G401.6 (cell line): ENCODE measurements around the gene MRPL23.

Source experiments
- FAIRE-seq: peaks from 2 replicates; lab custom pipeline; 2012; peaks lifted over from hg19 to GRCh38; lab: Jason Lieb, UNC

The MRPL23 gene

GRCh38 chr11:1946812-1947484 lies at the start of gene MRPL23:
Gene MRPL23, plus strand, starts transcription at chr11:1947332. Its CDS starts 31 bp downstream, at chr11:1947363.
- FAIRE-seq: no peak

- no peak for FAIRE-seq
These were observed 48.0 kb upstream of the MRPL23 start for GRCh38 chr11:1899090-1899489.

- FAIRE-seq: no peak
These were observed 47.4 kb upstream of the MRPL23 start for GRCh38 chr11:1899686-1900085.

GRCh38 chr11:1906181-1906580 lies 41.0 kb upstream of the MRPL23 start:
- no peak for FAIRE-seq

- FAIRE-seq: no peak
These were observed 40.3 kb upstream of the MRPL23 start for GRCh38 chr11:1906611-1907423.

- FAIRE-seq: no peak
These were observed 38.5 kb upstream of the MRPL23 start for GRCh38 chr11:1908618-1909017.

GRCh38 chr11:1909524-1909923 lies 37.6 kb upstream of the MRPL23 start:
- no peak for FAIRE-seq

- no peak for FAIRE-seq
These were observed 34.7 kb upstream of the MRPL23 start for GRCh38 chr11:1912289-1912878.

GRCh38 chr11:1913271-1914060 lies 33.7 kb upstream of the MRPL23 start:
- FAIRE-seq: no peak

- no peak for FAIRE-seq
These were observed 31.4 kb upstream of the MRPL23 start for GRCh38 chr11:1915795-1916131.

- FAIRE-seq: no peak
These were observed 30.8 kb upstream of the MRPL23 start for GRCh38 chr11:1916132-1916985.

GRCh38 chr11:1916986-1917522 lies 30.1 kb upstream of the MRPL23 start:
- FAIRE-seq: no peak

- no peak for FAIRE-seq
These were observed 29.4 kb upstream of the MRPL23 start for GRCh38 chr11:1917523-1918435.

- no peak for FAIRE-seq
These were observed 28.5 kb upstream of the MRPL23 start for GRCh38 chr11:1918436-1919315.

GRCh38 chr11:1919391-1920127 lies 27.6 kb upstream of the MRPL23 start, which contains the start of gene TNNT3:
Gene TNNT3, plus strand, starts transcription at chr11:1919703. Its CDS starts 3,172 bp downstream, at chr11:1922875.
- no peak for FAIRE-seq

- FAIRE-seq: no peak
These were observed 26.8 kb upstream of the MRPL23 start for GRCh38 chr11:1920128-1920908.

- FAIRE-seq: no peak
These were observed 26.1 kb upstream of the MRPL23 start for GRCh38 chr11:1920909-1921573.
